Hindlimb muscle (tissue), 1 donor: ENCODE measurements around the gene SMIM7. TPM values are rescaled to one million over a fixed set of nuclear protein-coding genes. Genes with fewer than 3 reads are reported as not detected.
"Not testable (repeated sequence)": the region's sequence is repeated elsewhere in the genome, so short reads cannot be mapped to it uniquely, and the experiment has no call there.

Source experiments
- DNase-seq: peaks from one replicate; pipeline ENCODE4 v3.0.0-alpha.2; 2013
- polyA plus RNA-seq: library from polyadenylated mRNA; unstranded; fragments of 120-200 nt; gene quantifications from one replicate; pipeline ENCODE4 v1.2.1, GENCODE V29; 2013; ENCODE audit not compliant: insufficient read length

The SMIM7 gene
- 52.2 TPM for polyA plus RNA-seq

- DNase-seq, result peak; percentile 98
Measured at GRCh38 chr19:16659832-16660708, at the start of gene SMIM7. SMIM7 (minus strand) TSS chr19:16660144; CDS start chr19:16660110, 34 bp downstream.

GRCh38 chr19:16703677-16704076, 43.7 kb upstream of the SMIM7 start:
- DNase-seq, result no peak

GRCh38 chr19:16702123-16702522, 42.2 kb upstream of the SMIM7 start:
- peak; percentile 19 for DNase-seq

GRCh38 chr19:16698914-16699313, 39.0 kb upstream of the SMIM7 start:
- peak; percentile 31 for DNase-seq

- no peak for DNase-seq
Measured at GRCh38 chr19:16688084-16688483, 28.1 kb upstream of the SMIM7 start.

- DNase-seq, result no peak
Measured at GRCh38 chr19:16684216-16684615, 24.3 kb upstream of the SMIM7 start.

- no peak for DNase-seq
Measured at GRCh38 chr19:16682539-16682938, 22.6 kb upstream of the SMIM7 start.

GRCh38 chr19:16679811-16680210, 19.9 kb upstream of the SMIM7 start:
- DNase-seq, result no peak

- DNase-seq, result no peak
Measured at GRCh38 chr19:16678498-16678897, 18.6 kb upstream of the SMIM7 start.

- no peak for DNase-seq
Measured at GRCh38 chr19:16677055-16677454, 17.1 kb upstream of the SMIM7 start.

- no peak for DNase-seq
Measured at GRCh38 chr19:16676101-16676798, 16.3 kb upstream of the SMIM7 start.

GRCh38 chr19:16673839-16674238, 13.9 kb upstream of the SMIM7 start:
- not testable (repeated sequence) for DNase-seq

GRCh38 chr19:16673231-16673630, 13.3 kb upstream of the SMIM7 start:
- no peak for DNase-seq

- peak; percentile 6 for DNase-seq
Measured at GRCh38 chr19:16671652-16672274, 11.8 kb upstream of the SMIM7 start.

- DNase-seq, result no peak
Measured at GRCh38 chr19:16670291-16670690, 10.3 kb upstream of the SMIM7 start.

GRCh38 chr19:16668702-16669101, 8.8 kb upstream of the SMIM7 start:
- DNase-seq, result not testable (repeated sequence)

- no peak for DNase-seq
Measured at GRCh38 chr19:16668176-16668575, 8.2 kb upstream of the SMIM7 start.

- peak; percentile 8 for DNase-seq
Measured at GRCh38 chr19:16661480-16662034, 1.6 kb upstream of the SMIM7 start.

GRCh38 chr19:16660763-16661479, 977 bp upstream of the SMIM7 start, which contains the start of gene TMEM38A:
TMEM38A (plus strand) TSS chr19:16661139; CDS start chr19:16661218, 79 bp downstream.
- DNase-seq, result peak; percentile 45

GRCh38 chr19:16659464-16659831, 496 bp downstream of the SMIM7 start:
- no peak for DNase-seq

GRCh38 chr19:16657384-16657783, 2.6 kb downstream of the SMIM7 start:
- DNase-seq, result no peak

GRCh38 chr19:16655727-16656126, 4.2 kb downstream of the SMIM7 start:
- no peak for DNase-seq
